ENCODE data around the gene PEAR1. TPM values are rescaled to one million over a fixed set of nuclear protein-coding genes. Genes with fewer than 3 reads are reported as not detected.

Gene PEAR1
- total RNA-seq, 4 donors from 2014 or later, result 31.5 to 51.4 (median 39.7) TPM

DNA sequence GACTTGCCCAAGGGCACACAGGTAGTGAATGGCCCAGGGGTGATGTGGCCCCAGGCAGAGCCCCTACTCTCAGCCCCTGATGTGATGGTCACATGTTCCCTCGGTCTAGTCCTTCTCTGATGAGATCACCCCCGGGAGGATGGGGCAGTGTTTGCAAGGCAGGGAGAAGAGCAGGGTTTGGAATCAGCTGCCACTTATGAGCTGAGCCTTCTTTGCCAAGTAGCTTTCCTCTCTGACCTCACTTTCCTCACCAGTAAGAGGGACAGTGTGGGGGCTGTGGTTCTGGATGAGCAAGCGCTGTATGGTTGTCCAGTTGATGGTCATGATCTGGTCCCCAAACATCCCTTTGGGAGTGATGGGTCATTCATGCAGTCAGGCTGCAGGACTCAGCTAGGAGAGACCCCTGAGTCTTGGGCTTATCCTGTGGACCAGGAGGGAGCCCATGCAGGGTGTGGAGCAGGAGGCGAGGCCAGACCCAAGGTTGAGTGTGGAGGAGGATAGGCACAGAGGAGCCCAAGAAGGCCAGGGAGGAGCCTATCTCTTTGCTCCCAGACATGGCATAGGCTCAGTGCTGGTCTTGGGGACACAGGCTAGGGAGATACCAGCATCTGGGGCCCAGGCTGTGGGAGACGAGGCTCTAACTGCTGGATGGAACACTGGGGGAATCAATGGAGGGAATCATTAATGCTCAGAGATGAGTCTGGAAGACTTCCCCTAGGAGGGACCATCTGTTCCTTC, 15.9 kb upstream of the PEAR1 start:
- WGBS, 2 donors, result 69 to 84% methylated on average over 4 to 5 of the region's 5 CpGs
- Histone ChIP-seq H3K4me1 (no peaks in the 10 kb centered on the region), H3K27me3 (peaks cover 0 to 40% of the 10 kb centered on the region in 2 donors), H3K9me3 (no peaks in the 10 kb centered on the region), H3K4me3 (no peak overlapping the region), H3K27ac (no peak overlapping the region), H3K36me3 (no peaks in the 10 kb centered on the region)
- TF ChIP-seq CTCF (IDR thresholded peaks at IDR 0.05), result no peak
- TF ChIP-seq POLR2A (IDR thresholded peaks at IDR 0.05), result no peak
- TF ChIP-seq EP300 (IDR thresholded peaks at IDR 0.05), result no peak
- DNase-seq (ENCODE audit: low spot score in 2 of 2), result no peak

- H3K4me3 ChIP-seq, result no peak overlapping the region
- H3K36me3 ChIP-seq, result no peaks in the 10 kb centered on the region
- H3K27ac ChIP-seq, result no peak overlapping the region
- DNase-seq (ENCODE audit: low spot score in 2 of 2), result no peak
- peaks cover 0 to 50% of the 10 kb centered on the region in 2 donors for H3K27me3 ChIP-seq
- TF ChIP-seq EP300 (IDR thresholded peaks at IDR 0.05) (no peak), POLR2A (IDR thresholded peaks at IDR 0.05) (no peak), CTCF (IDR thresholded peaks at IDR 0.05) (no peak)
- no peaks in the 10 kb centered on the region for H3K9me3 ChIP-seq
- no peaks in the 10 kb centered on the region for H3K4me1 ChIP-seq
- WGBS, 2 donors, result 87 to 90% methylated on average over 21 of the region's 21 CpGs
Measured at GRCh38 chr1:156879876-156880275, 13.6 kb upstream of the PEAR1 start.

DNA sequence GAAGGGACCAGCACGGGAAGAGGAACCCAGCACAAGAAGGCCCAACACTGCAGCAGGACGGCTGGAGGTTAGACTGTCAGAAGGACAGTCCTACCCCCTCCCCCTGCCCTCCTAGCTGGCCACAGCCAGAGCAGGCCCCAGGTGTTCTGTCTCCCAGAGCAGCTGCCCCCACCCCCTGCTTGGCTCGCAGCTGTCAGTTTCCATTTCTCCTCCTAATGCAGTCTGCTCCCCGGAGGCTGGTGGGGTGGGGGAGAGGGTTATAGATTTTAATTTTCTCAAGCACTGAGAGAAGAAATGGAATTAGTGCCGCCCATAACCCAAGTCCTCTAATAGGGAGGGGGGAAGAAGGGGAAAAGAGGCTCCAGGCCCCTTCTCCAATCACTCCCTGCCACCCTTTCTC, 13.0 kb upstream of the PEAR1 start:
- H3K27me3 ChIP-seq, result peaks cover 0 to 50% of the 10 kb centered on the region in 2 donors
- H3K9me3 ChIP-seq, result no peaks in the 10 kb centered on the region
- no peaks in the 10 kb centered on the region for H3K36me3 ChIP-seq
- no peak for DNase-seq (ENCODE audit: low spot score in 2 of 2)
- 78 to 80% methylated on average over 5 of the region's 5 CpGs for WGBS, 2 donors
- no peaks in the 10 kb centered on the region for H3K4me1 ChIP-seq
- no peak overlapping the region for H3K27ac ChIP-seq
- TF ChIP-seq POLR2A (IDR thresholded peaks at IDR 0.05), result no peak
- TF ChIP-seq EP300 (IDR thresholded peaks at IDR 0.05), result no peak
- TF ChIP-seq CTCF (IDR thresholded peaks at IDR 0.05), result no peak
- H3K4me3 ChIP-seq, result no peak overlapping the region

DNA sequence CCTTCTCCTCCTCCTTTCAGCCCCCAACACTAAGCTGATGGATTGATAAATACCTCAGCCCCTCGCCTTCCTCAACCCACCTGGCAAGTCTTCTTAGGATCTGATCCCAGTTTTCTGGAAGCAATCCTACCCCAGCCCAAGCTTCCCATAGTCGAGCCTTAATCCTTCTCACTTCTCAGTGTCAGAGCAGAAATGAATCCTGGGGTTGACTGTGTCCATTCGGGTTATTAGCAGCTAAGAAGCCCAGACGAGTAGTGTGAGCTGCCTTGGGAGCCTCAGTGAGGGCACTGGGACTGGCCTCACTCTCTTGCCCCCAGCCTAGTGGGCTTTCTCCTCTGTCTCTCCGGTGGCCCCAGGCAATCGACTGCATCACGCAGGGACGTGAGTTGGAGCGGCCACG, 12.4 kb upstream of the PEAR1 start:
- Histone ChIP-seq H3K4me3 (no peak overlapping the region), H3K36me3 (no peaks in the 10 kb centered on the region), H3K9me3 (no peaks in the 10 kb centered on the region), H3K4me1 (no peaks in the 10 kb centered on the region), H3K27ac (no peak overlapping the region), H3K27me3 (peaks cover 0 to 45% of the 10 kb centered on the region in 2 donors)
- no peak for DNase-seq (ENCODE audit: low spot score in 2 of 2)
- no peak for TF ChIP-seq POLR2A (IDR thresholded peaks at IDR 0.05)
- no peak for TF ChIP-seq EP300 (IDR thresholded peaks at IDR 0.05)
- TF ChIP-seq CTCF (IDR thresholded peaks at IDR 0.05), result no peak
- 34 to 49% methylated on average over 6 to 8 of the region's 10 CpGs for WGBS, 2 donors

- H3K9me3 ChIP-seq, result no peaks in the 10 kb centered on the region
- H3K4me1 ChIP-seq, result no peaks in the 10 kb centered on the region
- WGBS, 2 donors, result 77 to 82% methylated on average over 4 of the region's 4 CpGs
- H3K27me3 ChIP-seq, result peaks cover 0 to 39% of the 10 kb centered on the region in 2 donors
- no peak overlapping the region for H3K4me3 ChIP-seq
- TF ChIP-seq EP300 (IDR thresholded peaks at IDR 0.05) (no peak), CTCF (IDR thresholded peaks at IDR 0.05) (no peak), POLR2A (IDR thresholded peaks at IDR 0.05) (no peak)
- no peaks in the 10 kb centered on the region for H3K36me3 ChIP-seq
- H3K27ac ChIP-seq, result no peak overlapping the region
- DNase-seq (ENCODE audit: low spot score in 2 of 2), result no peak
Measured at GRCh38 chr1:156881663-156882062, 11.9 kb upstream of the PEAR1 start.
